ENCODE data around the gene SEMA3F.

DNA sequence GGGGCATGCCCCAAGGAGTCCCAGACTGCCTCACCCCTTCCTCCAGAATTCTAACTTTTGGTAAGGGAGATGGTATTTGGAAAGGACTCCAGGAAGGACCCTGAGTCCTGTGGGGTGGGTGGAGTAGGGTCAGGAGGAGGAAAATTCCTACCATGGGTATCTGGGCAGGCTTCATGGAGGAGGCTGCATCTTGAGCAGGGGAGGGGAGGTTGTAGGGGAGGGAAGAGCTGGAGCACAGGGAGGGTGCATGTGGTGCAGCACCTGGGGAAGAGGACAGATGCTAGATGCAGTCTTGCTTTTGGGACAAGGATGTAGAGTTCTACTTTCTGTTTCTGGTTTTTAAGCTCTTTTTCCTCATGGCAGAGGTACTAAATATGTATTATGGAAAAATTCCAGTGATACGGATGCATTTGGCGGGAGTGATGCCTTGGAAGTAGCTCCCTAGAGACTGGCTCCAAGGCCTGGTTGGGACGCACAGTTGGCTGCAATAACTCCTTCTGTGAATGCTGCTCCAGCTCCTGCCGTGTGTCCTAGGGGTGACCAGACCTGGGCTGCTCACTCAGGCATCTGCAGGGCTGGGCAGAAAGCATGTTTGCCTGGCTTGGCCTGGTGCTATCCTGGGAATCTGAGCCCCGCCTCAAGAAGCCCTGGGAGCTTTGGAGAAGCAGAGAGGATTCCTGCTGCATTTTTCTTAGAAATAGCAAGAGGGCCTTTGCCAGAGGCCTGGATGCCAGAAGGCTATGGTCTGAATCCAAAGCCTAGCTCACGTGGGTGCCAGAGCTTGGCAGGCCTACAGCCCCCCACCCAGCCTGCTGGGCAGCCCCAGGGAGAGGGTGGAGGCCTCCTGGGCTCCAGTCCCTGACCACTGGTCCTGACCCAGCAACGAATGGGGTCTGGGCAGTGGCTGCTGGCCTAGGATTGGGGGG is 10.1 kb downstream of the SEMA3F start:
- TF ChIP-seq, protein P1, sequence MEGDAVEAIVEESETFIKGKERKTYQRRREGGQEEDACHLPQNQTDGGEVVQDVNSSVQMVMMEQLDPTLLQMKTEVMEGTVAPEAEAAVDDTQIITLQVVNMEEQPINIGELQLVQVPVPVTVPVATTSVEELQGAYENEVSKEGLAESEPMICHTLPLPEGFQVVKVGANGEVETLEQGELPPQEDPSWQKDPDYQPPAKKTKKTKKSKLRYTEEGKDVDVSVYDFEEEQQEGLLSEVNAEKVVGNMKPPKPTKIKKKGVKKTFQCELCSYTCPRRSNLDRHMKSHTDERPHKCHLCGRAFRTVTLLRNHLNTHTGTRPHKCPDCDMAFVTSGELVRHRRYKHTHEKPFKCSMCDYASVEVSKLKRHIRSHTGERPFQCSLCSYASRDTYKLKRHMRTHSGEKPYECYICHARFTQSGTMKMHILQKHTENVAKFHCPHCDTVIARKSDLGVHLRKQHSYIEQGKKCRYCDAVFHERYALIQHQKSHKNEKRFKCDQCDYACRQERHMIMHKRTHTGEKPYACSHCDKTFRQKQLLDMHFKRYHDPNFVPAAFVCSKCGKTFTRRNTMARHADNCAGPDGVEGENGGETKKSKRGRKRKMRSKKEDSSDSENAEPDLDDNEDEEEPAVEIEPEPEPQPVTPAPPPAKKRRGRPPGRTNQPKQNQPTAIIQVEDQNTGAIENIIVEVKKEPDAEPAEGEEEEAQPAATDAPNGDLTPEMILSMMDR (IDR thresholded peaks at IDR 0.05) = no peak
- TF ChIP-seq POLR2A (IDR thresholded peaks at IDR 0.05; ENCODE audit: low read length) = no peak
- TF ChIP-seq PHF8 (IDR thresholded peaks at IDR 0.05; ENCODE audit: borderline replicate concordance, low read depth) = no peak
- no peak for TF ChIP-seq FOSL2 (IDR thresholded peaks at IDR 0.05)
- no peak for TF ChIP-seq FOSL2 (CRISPR knock-in tag; IDR thresholded peaks at IDR 0.05)
- TF ChIP-seq BHLHE40 (IDR thresholded peaks at IDR 0.05; ENCODE audit: low read depth, low read length) = no peak
- no peak for TF ChIP-seq NR3C1 (IDR thresholded peaks at IDR 0.05)
- TF ChIP-seq, protein P2, sequence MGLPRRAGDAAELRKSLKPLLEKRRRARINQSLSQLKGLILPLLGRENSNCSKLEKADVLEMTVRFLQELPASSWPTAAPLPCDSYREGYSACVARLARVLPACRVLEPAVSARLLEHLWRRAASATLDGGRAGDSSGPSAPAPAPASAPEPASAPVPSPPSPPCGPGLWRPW (IDR thresholded peaks at IDR 0.05) = no peak
- TF ChIP-seq NPAS2 (CRISPR knock-in tag; IDR thresholded peaks at IDR 0.05; ENCODE audit: borderline replicate concordance) = no peak
- no peak for TF ChIP-seq JUNB (IDR thresholded peaks at IDR 0.05)
- TF ChIP-seq SMC3 (IDR thresholded peaks at IDR 0.05) = no peak
- no peak for TF ChIP-seq EHF (CRISPR knock-in tag; IDR thresholded peaks at IDR 0.05)

Data from A549 (cell line).